Prostate gland (tissue), 2 donors: Measurements from ENCODE around the gene FGF8. TPM values are rescaled to one million over a fixed set of nuclear protein-coding genes. Genes with fewer than 3 reads are reported as not detected.

Experiments used
- DNase-seq: peaks from one replicate; pipeline ENCODE4 v3.0.0-alpha.2; 2019; ENCODE audit warnings: low spot score
- H3K27ac ChIP-seq, 2 donors: fragments of 200-600 bp; sonication (generic); 2 replicates each; pipeline ENCODE4 v1.5.1; 2017 to 2019
- H3K27me3 ChIP-seq: fragments of 200-600 bp; sonication (generic); replicated peaks from 2 replicates; pipeline ENCODE4 v1.5.1; 2019; ENCODE audit not compliant: insufficient read depth
- H3K36me3 ChIP-seq, 2 donors: fragments of 200-600 bp; sonication (generic); 1 replicate in 1 of 2; 2 replicates in 1 of 2; pipeline versions ENCODE4 v1.5.1 to v1.8.1; 2017 to 2019
- H3K4me1 ChIP-seq: fragments of 200-600 bp; sonication (generic); replicated peaks from 2 replicates; pipeline ENCODE4 v1.5.1; 2019
- H3K4me3 ChIP-seq, 2 donors: fragments of 200-600 bp; sonication (generic); 2 replicates each; pipeline ENCODE4 v1.5.1; 2017 to 2019
- H3K9me3 ChIP-seq: fragments of 200-600 bp; sonication (generic); 2 replicates; pipeline ENCODE4 v1.5.1; 2017
- POLR2A ChIP-seq: fragments of 450-650 bp; IDR thresholded peaks from one replicate; pipeline ENCODE4 v1.6.1; 2016; ENCODE audit warnings: antibody characterized with exemption, mild to moderate bottlenecking
- POLR2AphosphoS5 ChIP-seq: sonication (generic); formaldehyde crosslinking; IDR thresholded peaks from one replicate; pipeline ENCODE4 v1.6.1; 2017; ENCODE audit warnings: antibody characterized with exemption
- WGBS: methylation state at CpG from one replicate; pipeline ENCODE4 v1.1.5; 2018; 5-methylcytosine and 5-hydroxymethylcytosine counted together
- intact Hi-C: fragments of 100-400 bp; cut with DNase I; formaldehyde crosslinking; loops from one replicate; pipeline ENCODE4 v1.14.2; 2022
- total RNA-seq, 2 donors: library from RNA; depleted of rRNA; stranded (reverse); fragments of >200 nt; gene quantifications; one replicate each; pipeline ENCODE4 v1.1.0, GENCODE V29; 2016
- TF ChIP-seq, protein P1 (sequence below), 4 experiments: fragments of 200-600 bp in 2 of 4; fragments of 450-650 bp in 2 of 4; sonication (generic) in 2 of 4; IDR thresholded peaks; 1 replicate in 3 of 4; 2 replicates in 1 of 4; pipeline ENCODE4 v1.5.1; 2016 to 2019; ENCODE audit warnings: antibody characterized with exemption in 4 of 4, mild to moderate bottlenecking in 2 of 4, moderate library complexity in 2 of 4

FGF8 gene
- total RNA-seq, 2 donors from 2014 or later = 1.2 TPM; not detected in 1

DNA sequence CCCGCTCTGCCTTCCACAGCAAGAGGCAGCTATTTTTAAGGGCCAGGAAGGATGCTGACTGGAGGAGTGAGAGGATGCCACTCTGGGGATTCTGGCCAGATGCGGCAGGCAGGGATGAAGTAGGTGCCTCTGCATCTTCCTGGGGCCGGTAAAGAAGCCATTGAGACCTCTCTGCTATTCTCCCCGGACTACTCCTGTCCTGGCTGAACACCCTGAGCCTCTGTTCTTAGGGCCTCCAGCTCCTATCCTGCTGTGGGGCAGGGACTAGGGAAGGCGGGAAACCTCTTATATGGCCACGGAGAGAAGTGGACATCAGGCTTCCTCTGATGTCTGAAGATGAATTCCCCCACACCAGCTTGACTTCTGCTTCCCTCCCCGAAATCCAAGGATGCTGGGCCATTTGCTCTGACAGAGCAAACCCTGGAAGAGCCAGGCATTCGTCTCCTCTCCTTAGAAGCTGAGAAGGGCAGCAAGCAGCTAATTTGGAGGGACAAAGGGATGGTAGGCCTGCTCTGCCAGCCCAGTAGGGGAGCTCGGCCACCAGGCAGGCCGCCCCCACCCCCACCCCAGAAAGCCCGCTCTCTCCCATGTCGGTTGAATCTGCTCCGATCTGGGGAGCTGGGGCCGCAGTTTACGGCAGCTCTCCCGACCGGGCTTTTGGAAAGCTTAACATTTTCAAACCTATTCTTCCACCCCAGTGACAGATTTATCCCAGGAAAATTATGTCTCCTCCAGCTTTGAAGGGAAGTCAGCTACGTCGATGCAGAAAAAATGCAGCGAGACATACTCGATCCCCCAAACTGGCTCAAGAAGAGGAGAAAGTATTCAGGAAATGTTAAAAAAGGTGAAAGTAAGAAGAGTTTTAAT lies 2.8 kb downstream of the FGF8 start:
- peaks cover 16% of the 10 kb centered on the region for H3K27me3 ChIP-seq
- H3K9me3 ChIP-seq = no peaks in the 10 kb centered on the region
- no peak for DNase-seq
- H3K4me3 ChIP-seq = no peak overlapping the region
- peaks cover 3% of the 10 kb centered on the region for H3K4me1 ChIP-seq
- intact Hi-C loops = no loop called here
- TF ChIP-seq, protein P1, sequence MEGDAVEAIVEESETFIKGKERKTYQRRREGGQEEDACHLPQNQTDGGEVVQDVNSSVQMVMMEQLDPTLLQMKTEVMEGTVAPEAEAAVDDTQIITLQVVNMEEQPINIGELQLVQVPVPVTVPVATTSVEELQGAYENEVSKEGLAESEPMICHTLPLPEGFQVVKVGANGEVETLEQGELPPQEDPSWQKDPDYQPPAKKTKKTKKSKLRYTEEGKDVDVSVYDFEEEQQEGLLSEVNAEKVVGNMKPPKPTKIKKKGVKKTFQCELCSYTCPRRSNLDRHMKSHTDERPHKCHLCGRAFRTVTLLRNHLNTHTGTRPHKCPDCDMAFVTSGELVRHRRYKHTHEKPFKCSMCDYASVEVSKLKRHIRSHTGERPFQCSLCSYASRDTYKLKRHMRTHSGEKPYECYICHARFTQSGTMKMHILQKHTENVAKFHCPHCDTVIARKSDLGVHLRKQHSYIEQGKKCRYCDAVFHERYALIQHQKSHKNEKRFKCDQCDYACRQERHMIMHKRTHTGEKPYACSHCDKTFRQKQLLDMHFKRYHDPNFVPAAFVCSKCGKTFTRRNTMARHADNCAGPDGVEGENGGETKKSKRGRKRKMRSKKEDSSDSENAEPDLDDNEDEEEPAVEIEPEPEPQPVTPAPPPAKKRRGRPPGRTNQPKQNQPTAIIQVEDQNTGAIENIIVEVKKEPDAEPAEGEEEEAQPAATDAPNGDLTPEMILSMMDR (IDR thresholded peaks at IDR 0.05) = no peak
- no peak for TF ChIP-seq POLR2A
- TF ChIP-seq POLR2AphosphoS5 = no peak
- no peak overlapping the region for H3K27ac ChIP-seq
- H3K36me3 ChIP-seq = no peaks in the 10 kb centered on the region
- WGBS = 34% methylated on average over 21 of the region's 21 CpGs

DNA sequence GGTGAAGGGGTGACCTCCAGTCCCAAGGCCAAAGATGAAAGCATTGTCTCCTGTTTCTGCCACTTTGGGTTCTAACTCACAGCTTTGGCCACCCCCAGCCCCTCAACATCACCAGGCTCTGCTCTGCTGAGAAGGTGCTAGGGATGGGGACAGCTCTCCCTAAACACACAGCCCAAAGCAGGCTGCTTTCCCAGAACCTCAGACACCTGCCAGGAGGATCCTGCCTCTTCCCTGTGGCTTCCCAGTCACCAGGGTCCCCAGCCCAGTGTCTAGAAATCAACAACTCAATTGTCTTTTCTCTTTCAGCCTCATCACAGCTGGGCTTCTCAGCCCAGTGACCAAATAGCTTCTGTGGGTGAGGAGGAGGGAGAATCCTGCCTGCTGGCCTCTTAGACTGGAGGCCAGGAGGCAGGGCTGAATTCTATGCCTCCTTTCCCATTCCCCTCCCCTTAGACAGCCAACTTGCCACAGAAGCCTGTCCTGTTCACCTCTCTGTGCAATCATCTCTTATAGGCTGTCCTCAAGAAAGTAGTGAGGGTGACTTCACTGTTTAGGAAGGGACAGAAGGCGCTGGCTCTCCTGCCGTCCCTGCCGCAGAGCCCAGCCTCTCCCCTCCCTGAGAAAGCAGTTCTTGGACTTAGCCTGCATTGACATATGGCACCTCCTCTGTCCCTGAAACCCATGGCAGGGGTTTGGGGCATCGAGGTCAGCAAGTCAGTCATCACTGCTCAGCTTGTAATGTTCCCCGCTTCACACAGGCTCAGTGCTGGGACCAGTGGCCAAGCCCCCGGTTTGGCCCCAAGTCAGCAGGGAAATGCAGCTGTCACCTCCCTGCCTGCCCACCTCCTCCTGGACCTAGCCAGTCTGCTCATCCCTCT lies 3.7 kb downstream of the FGF8 start:
- intact Hi-C loops = no loop called here
- 72% methylated on average over 4 of the region's 6 CpGs for WGBS
- peaks cover 3% of the 10 kb centered on the region for H3K4me1 ChIP-seq
- H3K9me3 ChIP-seq = no peaks in the 10 kb centered on the region
- no peaks in the 10 kb centered on the region for H3K36me3 ChIP-seq
- H3K27me3 ChIP-seq = peaks cover 16% of the 10 kb centered on the region
- TF ChIP-seq POLR2A = no peak
- TF ChIP-seq, protein P1 (IDR thresholded peaks at IDR 0.05) = no peak
- TF ChIP-seq POLR2AphosphoS5 = no peak
- H3K4me3 ChIP-seq = no peak overlapping the region
- no peak overlapping the region for H3K27ac ChIP-seq
- DNase-seq = no peak

DNA sequence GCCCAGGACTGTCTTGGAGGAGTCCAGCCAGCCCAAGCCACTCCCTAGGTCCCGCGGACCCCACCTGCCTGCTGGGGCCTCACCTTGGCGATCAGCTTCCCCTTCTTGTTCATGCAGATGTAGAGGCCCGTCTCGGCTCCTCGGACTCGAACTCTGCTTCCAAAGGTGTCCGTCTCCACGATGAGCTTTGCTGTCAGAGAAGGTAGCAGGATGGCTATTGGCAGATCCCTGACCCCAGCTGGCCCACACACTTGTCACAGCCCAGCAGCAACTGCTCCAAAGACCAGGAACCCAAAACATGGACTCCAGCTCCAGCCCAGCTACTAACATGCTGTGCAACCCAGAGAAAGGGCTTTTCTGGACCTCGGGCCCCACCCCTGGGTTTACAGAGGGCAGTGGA lies 4.5 kb downstream of the FGF8 start:
- DNase-seq = no peak
- Histone ChIP-seq H3K36me3 (no peaks in the 10 kb centered on the region), H3K4me1 (peaks cover 3% of the 10 kb centered on the region), H3K9me3 (no peaks in the 10 kb centered on the region), H3K4me3 (no peak overlapping the region), H3K27me3 (peaks cover 16% of the 10 kb centered on the region), H3K27ac (no peak overlapping the region)
- intact Hi-C loops = no loop called here
- 95% methylated on average over 10 of the region's 10 CpGs for WGBS
- no peak for TF ChIP-seq POLR2A
- TF ChIP-seq, protein P1 (IDR thresholded peaks at IDR 0.05) = no peak
- no peak for TF ChIP-seq POLR2AphosphoS5

DNA sequence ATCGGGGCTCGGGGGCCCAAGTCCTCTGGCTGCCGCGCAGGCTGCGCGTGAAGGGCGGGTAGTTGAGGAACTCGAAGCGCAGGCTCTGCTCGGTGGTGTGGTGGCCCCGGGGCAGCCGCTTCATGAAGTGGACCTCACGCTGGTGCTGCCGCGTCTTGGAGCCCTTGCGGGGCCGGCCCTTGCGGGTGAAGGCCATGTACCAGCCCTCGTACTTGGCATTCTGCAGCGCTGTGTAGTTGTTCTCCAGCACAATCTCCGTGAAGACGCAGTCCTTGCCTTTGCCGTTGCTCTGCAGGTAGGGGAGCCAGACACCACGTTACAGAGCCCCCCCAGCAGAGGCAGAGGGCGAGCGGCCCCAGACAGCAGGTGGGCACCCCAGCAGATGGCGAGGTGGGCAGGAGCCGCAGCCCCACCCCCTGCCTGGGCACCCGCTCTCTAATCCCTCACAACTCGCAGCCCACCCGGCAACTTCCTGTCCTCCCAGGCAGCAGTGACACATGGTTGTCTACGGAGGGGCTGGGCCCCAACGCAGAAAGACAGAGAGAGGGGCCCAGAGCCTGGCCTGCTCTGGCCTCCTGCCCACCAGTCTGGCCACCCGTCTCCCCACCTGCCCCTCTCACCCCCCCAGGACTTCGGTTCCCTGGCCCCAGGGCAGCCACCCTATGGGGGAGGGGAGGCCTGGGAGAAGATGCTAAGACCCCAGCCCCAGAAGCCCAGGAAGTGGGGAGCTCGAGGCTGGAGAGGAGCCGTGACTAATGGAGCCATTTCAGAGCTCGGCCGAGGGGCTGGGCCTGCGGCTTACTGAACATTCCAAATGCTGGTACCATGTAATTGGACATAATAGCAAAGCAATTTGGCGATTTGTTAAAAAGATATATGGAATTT lies 5.3 kb downstream of the FGF8 start:
- Histone ChIP-seq H3K9me3 (no peaks in the 10 kb centered on the region), H3K36me3 (no peaks in the 10 kb centered on the region), H3K27ac (no peak overlapping the region), H3K27me3 (peaks cover 16% of the 10 kb centered on the region), H3K4me3 (no peak overlapping the region), H3K4me1 (peaks cover 3% of the 10 kb centered on the region)
- WGBS = 83% methylated on average over 35 of the region's 41 CpGs
- TF ChIP-seq, protein P1 (IDR thresholded peaks at IDR 0.05) = no peak
- no peak for TF ChIP-seq POLR2AphosphoS5
- no peak for TF ChIP-seq POLR2A
- no peak for DNase-seq
- intact Hi-C loops = no loop called here
